COLO668 (cell line): ENCODE results near the gene SDF4.

ENCODE experiments used
- DNase-seq: peaks from one replicate; lab custom pipeline; 2025; ENCODE audit not compliant: unreplicated experiment; lab: John Stamatoyannopoulos, UW

The SDF4 gene

GRCh38 chr1:1229770-1230169 lies 2.0 kb downstream of the SDF4 start:
- no peak for DNase-seq

- DNase-seq = no peak
Measured at GRCh38 chr1:1228596-1229321, 3.0 kb downstream of the SDF4 start.

- no peak for DNase-seq
Measured at GRCh38 chr1:1228187-1228586, 3.6 kb downstream of the SDF4 start.

DNA sequence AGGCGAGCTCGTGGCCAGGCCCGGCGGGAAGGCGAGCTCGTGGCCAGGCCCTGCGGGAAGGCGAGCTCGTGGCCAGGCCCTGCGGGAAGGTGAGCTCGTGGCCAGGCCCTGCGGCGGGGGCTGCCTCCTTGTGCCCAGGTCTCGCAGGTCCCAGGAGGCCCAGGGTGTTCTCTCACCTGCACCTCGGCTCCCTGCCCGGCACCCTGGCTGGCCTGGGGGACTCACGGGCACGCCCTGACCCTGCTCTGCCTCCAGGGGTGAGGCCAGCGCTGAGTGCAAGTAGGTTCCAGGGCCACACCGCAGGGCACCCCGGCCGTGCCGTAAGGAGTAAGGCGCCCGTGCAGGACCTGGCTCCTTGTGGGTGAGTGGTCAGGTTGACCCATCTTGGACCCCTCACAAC lies 4.4 kb downstream of the SDF4 start:
- no peak for DNase-seq

DNA sequence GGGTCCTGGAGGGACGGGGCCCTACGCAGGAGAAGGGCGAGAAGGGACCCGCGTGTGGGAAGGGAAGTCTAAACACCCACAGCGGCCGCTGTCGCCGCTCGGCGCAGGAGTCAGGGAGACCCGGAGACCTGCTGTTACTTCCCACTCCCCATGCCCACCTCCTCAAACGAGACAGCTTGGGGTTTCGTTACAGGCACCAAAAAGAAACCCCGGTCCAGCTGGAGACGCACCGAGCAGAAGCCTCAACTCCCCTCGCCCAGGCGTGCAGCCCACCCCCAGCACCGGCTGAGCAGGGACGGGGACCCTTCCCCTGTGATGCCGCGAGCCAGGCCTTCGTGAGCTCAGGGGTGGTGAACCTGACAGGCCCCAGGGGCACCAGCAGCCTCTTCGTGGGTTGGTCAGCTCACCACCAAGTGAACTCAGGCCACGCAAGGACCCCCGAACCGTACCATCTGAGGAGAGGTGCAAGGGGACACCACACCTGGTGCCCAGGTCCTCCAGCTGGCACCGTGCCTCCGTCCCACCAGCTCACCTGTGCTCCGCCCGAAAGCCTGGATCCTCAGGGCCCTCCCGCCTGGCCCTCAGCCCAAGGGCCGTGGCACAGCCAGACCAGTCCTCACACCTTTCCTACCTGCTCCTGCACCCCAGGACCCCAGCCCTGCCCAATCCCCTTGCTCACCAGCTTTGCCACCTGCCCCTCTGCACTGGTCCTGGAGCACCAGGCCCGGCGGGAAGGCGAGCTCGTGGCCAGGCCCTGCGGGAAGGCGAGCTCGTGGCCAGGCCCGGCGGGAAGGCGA lies 5.0 kb downstream of the SDF4 start:
- DNase-seq = no peak

DNA sequence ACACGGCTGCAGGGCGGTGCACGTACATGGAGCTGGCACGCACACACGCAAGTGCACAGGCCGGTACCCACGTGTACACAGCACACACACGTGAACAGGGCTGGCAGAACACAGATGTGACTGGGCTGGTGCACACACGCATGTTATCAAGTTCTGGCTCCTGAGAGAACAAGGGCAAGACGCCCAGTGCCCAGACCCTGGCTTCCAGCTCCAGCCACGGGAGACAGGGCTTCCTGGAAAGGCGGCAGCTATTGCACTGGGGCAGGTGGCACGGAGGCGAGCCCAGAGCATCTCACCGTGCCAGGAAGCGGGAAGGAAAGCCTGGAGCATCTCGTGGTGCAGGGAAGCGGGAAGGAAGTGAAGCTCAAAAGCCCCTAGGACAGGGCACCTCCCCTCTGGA lies 5.9 kb downstream of the SDF4 start:
- DNase-seq = no peak

DNA sequence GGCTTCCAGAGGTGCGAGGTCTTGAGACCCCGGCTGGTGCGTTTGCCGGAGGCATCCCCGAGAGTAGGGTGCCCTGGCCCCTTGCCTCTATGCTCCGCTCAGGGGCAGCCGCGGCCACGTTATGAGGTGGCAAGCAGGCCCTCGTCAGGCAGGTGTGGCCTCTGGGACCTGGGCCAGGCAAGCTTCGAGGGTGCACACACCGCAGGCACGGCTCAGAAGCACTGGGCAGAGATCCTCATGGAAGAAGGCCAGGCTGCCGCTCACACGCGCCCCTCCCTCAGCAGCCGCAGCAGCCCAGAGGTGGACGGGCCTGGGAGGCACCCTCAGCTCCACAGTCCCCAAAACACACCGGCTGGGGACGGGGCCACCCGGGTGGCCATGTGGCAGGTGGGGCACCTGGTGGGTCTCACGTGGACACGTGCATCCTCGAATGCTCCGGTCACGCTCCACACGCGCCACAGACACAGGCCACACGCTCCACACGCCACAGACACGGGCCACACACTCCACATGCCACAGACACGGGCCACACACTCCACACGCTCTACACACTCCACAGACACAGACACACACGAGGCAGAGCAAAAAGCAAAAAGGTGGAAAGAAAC lies 6.5 kb downstream of the SDF4 start:
- DNase-seq = no peak

DNA sequence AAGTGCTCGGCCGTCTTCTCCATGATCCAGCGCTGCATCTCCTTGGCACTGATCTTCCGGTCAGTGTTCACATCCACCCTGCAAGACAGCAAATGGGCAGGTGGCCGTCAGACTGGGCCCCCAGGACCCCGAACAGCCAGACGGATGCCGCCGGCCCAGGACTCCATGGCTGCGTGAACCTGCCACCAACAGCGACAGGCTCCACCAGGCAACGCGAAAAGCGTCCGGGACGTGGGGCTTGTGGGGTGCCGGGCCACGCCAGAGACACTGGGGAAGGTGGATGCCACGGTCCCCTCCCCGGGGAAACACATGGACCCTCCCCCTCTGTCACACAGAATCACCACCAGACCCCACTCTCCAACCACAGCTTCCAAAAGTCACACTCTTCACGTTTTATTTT lies 7.9 kb downstream of the SDF4 start:
- DNase-seq = no peak

DNA sequence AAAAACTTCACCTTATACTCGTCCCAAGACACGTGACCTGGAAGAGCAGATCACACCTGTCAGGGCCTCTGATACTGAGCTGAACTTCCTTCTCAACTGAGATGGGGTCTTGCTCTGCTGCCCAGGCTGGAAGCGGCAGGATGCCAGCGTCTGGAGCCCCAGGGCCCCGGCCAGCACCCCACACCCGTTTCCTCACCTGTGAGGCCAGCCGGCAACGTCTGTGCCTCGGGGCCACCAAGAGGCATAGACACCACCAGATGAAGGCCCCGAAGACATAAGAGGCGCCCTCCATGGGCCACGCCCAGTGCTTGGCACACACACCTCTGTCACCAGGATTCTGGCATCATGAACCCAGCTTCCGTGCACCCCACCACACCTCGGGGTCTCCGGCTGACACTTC lies 8.5 kb downstream of the SDF4 start:
- no peak for DNase-seq

- DNase-seq = no peak
Measured at GRCh38 chr1:1222575-1223225, 9.1 kb downstream of the SDF4 start.

DNA sequence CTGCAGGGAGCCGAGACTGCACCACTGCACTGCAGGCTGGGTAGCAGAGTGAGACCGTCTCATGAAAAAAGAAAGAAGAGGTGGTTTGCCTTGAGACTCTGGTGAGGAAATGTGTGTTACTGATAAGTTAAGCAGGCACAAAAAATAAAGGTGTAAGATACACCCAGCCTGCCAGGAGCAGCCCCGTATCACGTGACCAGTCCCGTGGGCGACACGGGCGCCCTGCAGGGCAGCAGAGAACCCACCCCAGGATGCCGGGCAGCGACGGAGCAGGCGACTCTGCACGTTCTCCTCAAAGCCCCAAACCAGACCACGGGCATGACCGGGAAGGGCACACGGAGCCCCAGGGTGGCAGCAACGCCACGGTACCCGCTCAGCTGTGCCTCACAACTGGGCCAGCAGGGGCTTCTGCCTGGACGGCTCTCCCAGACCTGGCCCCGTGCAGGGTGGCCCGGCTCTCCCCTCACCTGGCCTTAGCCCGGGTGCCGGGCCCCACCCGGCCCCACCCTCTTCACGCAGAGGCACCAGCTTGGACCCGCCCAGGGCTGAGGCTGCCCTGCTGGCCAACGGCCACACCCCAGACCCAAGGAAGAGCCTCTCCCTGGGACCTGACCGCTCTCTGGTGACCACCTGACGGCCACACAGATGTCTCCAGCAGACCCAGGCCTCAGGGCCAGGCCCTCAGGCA lies 9.8 kb downstream of the SDF4 start:
- DNase-seq = no peak

GRCh38 chr1:1220197-1220596 lies 11.6 kb downstream of the SDF4 start:
- no peak for DNase-seq

DNA sequence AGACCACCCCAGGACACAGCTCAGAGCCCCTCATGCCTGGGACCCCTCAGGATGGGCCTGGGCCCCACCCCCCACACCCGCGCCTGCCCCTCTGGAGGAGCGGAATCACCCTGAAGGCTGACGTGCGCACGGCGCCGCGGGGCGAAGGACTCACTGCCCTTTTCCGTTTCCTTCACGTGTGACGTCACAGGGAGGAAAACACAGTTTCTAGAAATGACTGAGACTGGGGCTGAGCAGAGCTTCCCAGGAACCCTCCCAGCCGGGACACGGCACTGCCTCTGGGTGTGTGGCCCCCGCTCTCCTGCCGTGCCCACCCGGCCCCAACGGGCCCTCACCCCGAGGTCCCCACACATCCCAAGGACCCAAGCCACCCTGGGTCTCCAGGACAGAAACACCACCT lies 12.5 kb downstream of the SDF4 start:
- no peak for DNase-seq

- no peak for DNase-seq
Measured at GRCh38 chr1:1218524-1219200, 13.1 kb downstream of the SDF4 start.

- DNase-seq = peak; percentile 78
Measured at GRCh38 chr1:1217621-1218523, 13.9 kb downstream of the SDF4 start.

DNA sequence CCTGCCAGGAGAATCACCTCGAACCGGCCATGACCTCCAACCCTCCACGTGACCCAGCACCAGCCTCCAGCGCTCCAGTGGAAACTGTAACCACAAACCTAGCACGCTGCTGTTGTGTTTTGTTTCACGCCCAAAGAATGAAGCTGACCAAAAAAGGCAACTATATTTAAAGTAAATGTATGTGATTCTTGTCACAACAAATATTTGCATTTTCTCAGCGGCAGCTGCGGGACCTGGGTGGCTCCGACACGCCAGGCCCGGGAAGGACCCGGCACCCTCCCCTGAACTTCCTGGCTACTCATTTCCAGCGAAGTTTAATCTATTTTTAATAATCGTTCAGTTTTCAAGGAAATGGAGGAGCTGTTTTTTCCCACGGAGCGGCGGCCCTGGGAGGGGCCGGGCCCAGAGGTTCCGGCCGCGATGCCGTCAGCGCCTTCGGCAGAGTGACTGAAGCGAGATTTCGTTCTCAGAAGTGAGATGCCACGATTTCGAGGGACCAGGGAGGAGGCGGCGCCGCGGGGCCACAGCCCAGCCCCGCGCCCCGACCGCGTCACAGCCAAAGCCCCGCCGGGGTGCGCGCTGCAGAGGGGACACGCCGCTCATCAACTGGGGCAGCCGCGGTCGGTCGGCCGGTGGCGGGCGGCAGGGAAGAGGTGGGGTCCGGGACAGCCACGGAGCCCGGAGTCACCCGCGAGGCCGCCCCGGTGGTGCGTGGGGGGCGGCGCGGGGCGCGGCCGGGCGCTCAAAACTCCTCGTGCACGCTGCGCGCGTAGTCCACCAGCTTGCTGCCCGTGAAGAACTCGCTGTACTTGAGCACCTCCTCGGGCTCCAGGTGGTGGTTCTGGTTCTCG lies 14.8 kb downstream of the SDF4 start:
- DNase-seq = no peak

- no peak for DNase-seq
Measured at GRCh38 chr1:1215881-1216605, 15.8 kb downstream of the SDF4 start.

DNA sequence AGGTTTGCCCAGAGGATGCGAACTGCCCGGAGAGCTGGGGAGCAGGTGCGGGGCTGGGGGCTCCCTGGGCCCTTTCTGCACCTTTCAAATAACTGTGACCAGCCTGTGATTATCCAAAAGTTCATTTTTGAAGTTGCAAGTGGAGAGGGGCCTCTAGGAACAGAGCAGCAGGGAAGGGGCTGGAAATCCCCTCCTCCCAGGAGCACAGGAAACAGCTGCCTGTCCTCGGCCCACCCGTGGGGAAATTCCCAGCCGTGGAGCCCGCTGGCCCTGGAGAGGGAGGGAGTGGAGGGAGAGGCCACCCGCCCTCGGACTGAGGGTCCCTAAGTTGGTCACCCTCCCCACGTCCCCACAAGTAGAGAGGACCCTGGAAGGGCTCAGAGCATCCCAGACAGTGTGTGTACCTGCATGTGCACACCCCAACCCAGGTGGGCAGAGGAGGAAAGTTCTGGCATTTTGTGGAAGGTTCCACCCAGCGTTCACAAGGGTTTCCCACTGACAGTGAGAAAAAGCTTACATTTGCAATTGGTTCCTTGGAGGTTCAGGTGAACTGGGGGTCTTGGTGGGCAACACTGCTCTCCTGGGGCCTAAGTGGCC lies 16.6 kb downstream of the SDF4 start:
- DNase-seq = peak; percentile 72
